GM18870 (cell line): ENCODE data around the gene HOXB4.

Source experiments
- ATAC-seq: cut with Tn5 transposase; IDR thresholded peaks from one replicate; pipeline ENCODE4 v1.9.1; 2021; ENCODE audit warnings: moderate library complexity; ENCODE audit not compliant: unreplicated experiment

HOXB4 gene

GRCh38 chr17:48549914-48550501, 28.1 kb downstream of the HOXB4 start:
- no peak for ATAC-seq

GRCh38 chr17:48549281-48549630, 28.9 kb downstream of the HOXB4 start:
- ATAC-seq, result no peak

GRCh38 chr17:48548523-48549280, 29.4 kb downstream of the HOXB4 start:
- no peak for ATAC-seq

- ATAC-seq, result no peak
Measured at GRCh38 chr17:48547808-48548522, 30.2 kb downstream of the HOXB4 start.

- no peak for ATAC-seq
Measured at GRCh38 chr17:48546924-48547807, 31.0 kb downstream of the HOXB4 start.

GRCh38 chr17:48546137-48546923, 31.8 kb downstream of the HOXB4 start:
- ATAC-seq, result no peak

- no peak for ATAC-seq
Measured at GRCh38 chr17:48545539-48545938, 32.6 kb downstream of the HOXB4 start.

GRCh38 chr17:48545022-48545375, 33.2 kb downstream of the HOXB4 start, which contains the start of gene HOXB2:
HOXB2 (minus strand) TSS chr17:48545109; CDS start chr17:48544911, 198 bp downstream.
- ATAC-seq, result no peak

- ATAC-seq, result no peak
Measured at GRCh38 chr17:48544349-48545021, 33.7 kb downstream of the HOXB4 start.

GRCh38 chr17:48543854-48544348, 34.2 kb downstream of the HOXB4 start:
- no peak for ATAC-seq

GRCh38 chr17:48543107-48543853, 34.9 kb downstream of the HOXB4 start:
- ATAC-seq, result no peak

GRCh38 chr17:48542698-48543106, 35.4 kb downstream of the HOXB4 start:
- no peak for ATAC-seq

- ATAC-seq, result no peak
Measured at GRCh38 chr17:48542114-48542656, 36.0 kb downstream of the HOXB4 start.

- ATAC-seq, result no peak
Measured at GRCh38 chr17:48541577-48542113, 36.5 kb downstream of the HOXB4 start.

GRCh38 chr17:48541036-48541576, 37.0 kb downstream of the HOXB4 start:
- no peak for ATAC-seq

- ATAC-seq, result no peak
Measured at GRCh38 chr17:48540213-48540612, 37.9 kb downstream of the HOXB4 start.

GRCh38 chr17:48539177-48539576, 39.0 kb downstream of the HOXB4 start:
- no peak for ATAC-seq

GRCh38 chr17:48537316-48537715, 40.8 kb downstream of the HOXB4 start:
- no peak for ATAC-seq
